GM19463 (cell line): ENCODE results near the gene SGCD.

Experiments used
- ATAC-seq: cut with Tn5 transposase; IDR thresholded peaks from one replicate; pipeline ENCODE4 v1.9.1; 2021; ENCODE audit warnings: mild to moderate bottlenecking, moderate library complexity; ENCODE audit not compliant: unreplicated experiment

Gene SGCD

GRCh38 chr5:156361436-156362109 is 34.6 kb downstream of the SGCD start:
- ATAC-seq: no peak

- no peak for ATAC-seq
These were observed 36.9 kb downstream of the SGCD start for GRCh38 chr5:156363861-156364260.

DNA sequence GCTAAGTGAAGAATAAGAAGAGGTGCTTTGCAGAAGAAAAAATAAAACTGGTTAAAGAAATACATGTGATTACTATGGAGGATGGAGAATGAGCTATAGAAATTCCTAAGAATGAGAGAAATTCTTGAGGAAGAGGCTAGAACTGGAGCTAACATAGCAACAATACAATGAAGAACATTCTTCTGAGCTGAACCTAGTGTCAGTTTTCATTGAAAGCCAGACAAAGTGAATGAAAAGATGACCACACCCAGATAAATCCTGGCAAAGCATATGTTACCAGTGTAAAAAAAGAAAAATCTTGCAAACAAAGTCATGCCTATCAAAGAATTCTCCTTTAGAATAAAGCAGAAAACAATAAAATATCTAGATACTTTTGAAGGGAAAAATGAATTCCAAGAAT is 39.6 kb downstream of the SGCD start:
- ATAC-seq: no peak

DNA sequence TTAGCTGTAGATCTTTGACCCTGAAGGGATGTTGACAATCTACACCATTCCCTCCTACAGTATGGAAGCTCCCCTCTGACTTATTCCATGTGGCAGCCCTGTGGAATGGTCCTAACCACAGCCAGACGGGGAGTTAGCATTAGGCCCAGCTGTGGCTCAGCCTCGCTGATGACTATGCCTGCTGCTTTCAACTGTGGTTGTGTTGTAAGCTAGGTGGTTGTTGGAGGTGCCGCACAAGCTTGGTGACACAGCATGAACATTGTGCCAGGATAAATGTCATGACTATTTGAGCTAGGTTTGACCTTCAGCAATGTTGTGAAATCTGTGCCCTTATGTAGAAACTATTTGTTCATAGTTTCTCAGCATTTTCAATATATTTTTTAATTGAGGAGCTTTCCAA is 40.6 kb downstream of the SGCD start:
- ATAC-seq: no peak

DNA sequence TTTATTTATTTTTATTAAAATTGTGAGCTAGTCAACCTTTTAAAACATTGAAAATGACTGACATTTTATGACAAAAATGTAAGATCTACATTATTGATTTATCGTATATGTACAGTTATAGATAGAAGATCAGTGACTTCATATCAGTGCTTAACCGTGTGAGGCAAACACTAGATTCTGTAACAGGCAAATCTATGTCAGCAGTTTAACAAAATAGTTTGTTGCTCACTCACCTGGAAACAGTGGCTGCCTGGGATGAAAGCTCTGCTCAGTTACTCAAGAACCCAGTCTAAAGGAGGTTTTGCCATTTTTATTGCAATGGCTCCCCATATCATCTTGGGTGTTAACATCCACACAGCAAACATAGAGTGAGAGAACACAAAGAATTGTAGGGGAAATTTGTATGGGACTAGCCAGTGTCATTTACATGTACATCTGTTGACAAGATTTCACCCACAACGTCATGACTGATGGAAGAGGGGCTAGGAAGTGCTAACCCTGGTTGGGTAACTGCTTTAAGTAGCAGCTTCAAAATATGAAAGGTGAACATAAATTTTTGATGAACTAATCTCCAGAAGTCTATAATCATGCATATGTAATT is 49.0 kb downstream of the SGCD start:
- ATAC-seq: peak; percentile 47

- peak; percentile 53 for ATAC-seq
These were observed 49.8 kb downstream of the SGCD start for GRCh38 chr5:156376751-156377150.

- ATAC-seq: no peak
These were observed 51.2 kb downstream of the SGCD start for GRCh38 chr5:156378159-156378558.

- no peak for ATAC-seq
These were observed 52.2 kb downstream of the SGCD start for GRCh38 chr5:156379206-156379605.

DNA sequence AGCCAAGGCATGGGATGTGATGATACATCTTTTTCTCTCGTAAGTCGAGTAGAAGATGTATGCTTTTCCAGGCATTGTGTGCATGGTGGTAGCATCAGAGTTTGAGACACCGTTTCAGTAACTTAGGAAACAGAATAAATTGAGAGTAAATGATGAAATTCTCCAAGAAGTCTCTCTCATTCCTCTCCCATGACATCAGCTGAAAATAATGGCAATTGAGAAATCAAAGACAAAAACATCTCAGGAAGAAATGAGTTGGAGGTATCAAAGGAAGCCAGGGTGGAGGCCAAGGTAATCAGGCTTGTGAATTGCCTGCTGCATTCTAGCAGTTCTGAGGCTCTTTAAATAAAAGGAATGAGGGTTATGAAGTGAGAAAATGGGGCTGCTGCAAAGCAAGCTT is 53.9 kb downstream of the SGCD start:
- ATAC-seq: no peak

- no peak for ATAC-seq
These were observed 56.7 kb downstream of the SGCD start for GRCh38 chr5:156383510-156384265.

DNA sequence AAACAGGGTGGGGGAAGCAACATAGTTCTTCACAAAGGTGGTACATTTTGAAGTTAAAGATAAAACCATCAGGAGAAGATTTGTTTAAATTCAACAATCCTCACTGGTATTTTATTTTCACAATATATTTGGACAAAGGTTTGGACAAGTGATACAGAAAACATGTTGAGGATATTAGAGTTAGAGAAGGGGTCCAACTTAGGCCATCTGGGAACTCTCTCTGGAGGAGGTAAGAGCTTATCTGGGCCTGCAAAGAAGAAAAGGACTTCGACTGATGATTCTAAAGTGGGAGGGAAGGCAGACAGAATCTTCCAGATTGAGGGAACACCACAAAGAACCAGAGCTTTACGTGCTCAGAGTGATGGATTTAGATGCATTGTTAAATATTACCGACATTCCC is 58.5 kb downstream of the SGCD start:
- no peak for ATAC-seq

DNA sequence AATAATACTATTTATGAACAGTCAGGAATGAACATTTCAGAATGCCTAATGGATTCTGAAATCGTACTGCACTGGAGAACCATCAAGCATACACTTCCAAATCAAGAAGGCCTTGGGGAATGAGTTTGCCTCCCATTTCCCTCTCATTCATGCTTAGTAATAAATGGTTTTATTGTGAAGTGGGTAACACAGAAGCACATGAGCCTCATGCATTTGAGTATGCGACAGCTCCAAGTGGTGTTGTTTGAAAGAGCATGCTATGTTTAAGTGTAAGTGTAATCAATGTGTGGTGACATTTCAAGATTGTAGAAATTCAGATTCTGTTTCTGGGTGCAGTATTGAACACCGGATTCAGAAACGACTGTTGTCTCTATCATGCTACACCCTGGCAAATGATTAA is 60.0 kb downstream of the SGCD start:
- ATAC-seq: no peak

- no peak for ATAC-seq
These were observed 60.4 kb downstream of the SGCD start for GRCh38 chr5:156387391-156387790.

GRCh38 chr5:156388233-156388632 is 61.3 kb downstream of the SGCD start:
- ATAC-seq: no peak

DNA sequence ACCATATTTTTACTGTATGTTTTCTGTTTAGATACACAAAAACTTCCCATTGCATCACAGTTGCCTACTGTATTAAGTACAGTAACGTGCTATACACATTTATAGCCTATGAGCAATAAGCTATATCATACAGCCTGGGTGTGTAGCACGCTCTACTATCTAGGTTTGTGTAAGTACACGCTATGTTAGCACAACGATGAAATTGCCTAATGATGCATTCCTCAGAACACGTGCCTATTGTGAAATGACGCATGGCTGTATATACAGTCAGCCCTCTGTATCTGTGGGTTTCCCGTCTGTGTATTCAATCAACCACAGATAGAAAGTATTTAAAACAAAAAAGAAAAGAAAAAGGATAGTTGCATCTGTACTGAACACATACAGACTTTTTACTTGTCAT is 64.2 kb downstream of the SGCD start:
- no peak for ATAC-seq

DNA sequence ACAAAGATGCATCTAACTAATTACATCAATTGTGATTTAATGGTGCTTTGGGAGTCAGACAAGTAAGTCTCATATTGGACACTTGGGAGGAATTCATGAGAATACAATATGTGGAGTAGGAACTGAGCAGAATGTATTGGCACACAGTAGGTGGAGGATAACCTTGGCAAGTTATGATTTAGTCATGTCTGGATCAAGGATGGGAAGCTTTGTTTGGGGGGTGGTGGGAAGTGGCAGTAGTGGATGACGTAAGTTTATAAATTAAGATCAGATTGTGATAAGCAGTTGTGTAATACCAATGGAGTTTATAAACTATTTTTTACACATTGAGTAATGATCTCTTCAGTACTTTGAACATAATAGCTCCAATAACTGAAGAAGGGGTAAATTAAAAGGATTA is 67.0 kb downstream of the SGCD start:
- ATAC-seq: no peak

GRCh38 chr5:156394642-156395305 is 67.8 kb downstream of the SGCD start:
- no peak for ATAC-seq

DNA sequence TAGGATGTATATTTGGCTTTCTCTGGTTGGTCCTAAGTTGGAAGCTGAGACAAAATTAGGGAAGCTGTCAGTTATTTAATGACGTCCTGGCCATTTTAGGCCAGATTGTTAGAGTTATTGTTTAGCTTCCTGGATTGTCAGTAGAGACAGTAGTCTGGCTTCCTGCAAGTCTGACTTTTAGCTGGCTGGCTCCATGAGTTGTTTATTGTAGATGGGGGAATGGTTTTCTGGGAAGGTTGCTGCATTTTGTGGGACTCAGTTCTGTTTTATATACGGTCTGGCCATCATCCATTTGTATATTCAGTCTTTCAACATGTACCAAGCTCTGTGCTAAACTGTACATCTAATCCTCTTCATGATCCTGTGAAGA is 68.3 kb downstream of the SGCD start:
- ATAC-seq: no peak

GRCh38 chr5:156396063-156396829 is 69.3 kb downstream of the SGCD start:
- ATAC-seq: no peak

GRCh38 chr5:156396830-156397081 is 69.8 kb downstream of the SGCD start:
- no peak for ATAC-seq

- ATAC-seq: no peak
These were observed 72.4 kb downstream of the SGCD start for GRCh38 chr5:156399323-156399722.
